DMS114 treated with DMSO at 0.1 percent for 48 hours (cell line): ENCODE data around the gene RMI2.

Source experiments
- DNase-seq: peaks from one replicate; lab custom pipeline; 2025; ENCODE audit not compliant: unreplicated experiment; lab: John Stamatoyannopoulos, UW

The RMI2 gene

GRCh38 chr16:11379420-11379819 is 34.2 kb downstream of the RMI2 start:
- DNase-seq, result no peak

- no peak for DNase-seq
These were observed 35.6 kb downstream of the RMI2 start for GRCh38 chr16:11380836-11381235.

DNA sequence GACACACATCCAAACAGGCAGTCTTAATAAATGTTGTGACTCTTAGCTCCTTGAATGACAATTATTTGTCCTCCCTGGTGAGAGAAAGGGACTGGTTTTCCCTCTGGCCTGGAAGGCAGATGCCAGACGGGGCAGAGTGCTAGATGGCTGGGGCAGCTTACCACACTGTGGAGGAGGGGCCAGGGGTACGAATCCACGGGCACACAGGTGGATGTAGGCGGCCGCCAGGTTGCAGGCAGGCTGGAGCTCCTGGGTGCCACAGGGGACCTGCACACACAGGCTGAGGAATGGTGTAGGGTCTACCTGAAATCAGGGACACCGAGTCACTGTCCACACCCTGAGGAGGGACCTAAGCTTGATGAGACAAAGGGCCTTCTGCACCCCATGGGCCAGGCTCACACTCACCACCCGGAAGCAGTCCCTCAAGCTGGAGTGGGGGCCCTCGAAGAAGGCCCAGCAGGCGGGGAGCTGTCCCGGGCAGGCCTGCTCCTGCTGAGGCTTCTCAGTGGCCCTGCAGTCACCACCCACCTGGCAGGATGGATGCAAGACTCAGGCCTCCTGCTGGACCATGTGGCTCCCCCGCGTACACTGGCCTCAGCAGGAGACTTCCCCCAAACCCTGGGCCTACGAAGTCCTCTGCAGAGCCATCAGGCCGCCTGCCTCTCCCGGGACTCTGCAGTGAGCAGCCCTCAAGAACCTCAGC is 38.4 kb downstream of the RMI2 start:
- DNase-seq, result no peak

DNA sequence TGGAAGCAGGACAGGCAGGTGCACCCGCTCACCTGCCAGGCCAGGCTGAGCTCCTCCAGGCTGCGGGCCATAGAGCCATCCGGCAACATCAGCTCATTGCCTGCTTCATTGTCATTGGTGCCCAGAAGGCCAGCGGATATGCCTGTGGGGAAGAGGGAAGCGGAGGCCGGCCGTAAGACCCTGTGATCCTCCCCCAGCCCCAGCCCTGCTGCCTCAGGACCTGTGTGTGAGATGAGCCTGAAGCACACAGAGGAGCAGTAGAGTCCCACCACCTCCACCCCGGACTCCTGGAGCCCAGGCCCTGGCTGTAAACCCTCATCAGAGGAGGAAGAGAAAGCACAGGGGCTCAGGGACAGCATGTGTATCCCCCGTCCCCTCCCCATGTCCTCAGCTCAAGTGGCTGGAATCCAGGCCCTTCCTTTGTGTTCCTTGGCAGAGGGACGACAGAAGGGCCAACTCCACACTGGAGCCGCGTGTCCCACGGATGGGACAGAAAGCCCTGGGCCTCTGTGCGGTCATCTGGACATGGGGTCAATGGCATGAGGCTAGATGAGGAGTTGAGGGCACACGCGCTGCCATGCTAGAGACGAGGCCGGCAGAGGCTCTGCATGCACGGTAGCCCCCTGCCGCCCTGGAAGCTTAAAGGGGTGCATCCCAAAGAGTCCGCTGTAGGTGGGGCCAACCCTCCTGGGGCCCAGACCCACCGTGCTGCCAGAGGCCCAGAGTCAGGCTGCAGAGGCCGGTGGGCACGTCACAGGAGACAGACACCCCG is 39.1 kb downstream of the RMI2 start:
- DNase-seq, result no peak

DNA sequence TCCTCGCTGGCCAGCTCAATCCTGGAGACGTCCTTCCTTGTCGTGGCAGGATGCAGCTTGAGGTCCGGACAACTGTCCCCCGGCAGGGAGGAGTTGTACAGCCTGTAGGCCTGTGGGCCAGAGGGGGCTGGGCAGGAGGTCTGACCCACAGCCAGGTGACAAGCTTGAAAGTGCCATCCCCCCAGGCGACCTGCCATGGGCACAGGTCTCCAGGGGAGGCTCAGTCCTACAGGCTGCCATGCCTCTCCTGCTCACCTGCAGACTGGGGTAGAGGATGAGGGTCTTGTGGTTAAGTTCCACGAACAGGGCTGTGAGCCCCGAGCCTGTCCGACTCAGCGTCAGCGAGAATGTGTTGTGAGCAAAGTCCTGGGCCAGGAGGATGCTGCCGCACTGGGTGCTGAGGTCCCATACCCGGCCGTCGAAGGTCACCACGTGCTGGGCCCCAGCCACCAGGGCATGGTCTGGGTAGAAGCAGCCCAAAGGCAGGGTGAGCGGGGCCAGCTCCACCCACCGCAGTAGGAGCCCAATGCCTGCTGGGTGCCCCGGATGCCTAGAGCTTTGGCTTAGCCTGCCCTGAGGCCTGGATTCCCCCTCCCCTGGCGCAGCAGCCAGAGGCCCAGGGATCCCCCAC is 39.8 kb downstream of the RMI2 start:
- DNase-seq, result no peak

DNA sequence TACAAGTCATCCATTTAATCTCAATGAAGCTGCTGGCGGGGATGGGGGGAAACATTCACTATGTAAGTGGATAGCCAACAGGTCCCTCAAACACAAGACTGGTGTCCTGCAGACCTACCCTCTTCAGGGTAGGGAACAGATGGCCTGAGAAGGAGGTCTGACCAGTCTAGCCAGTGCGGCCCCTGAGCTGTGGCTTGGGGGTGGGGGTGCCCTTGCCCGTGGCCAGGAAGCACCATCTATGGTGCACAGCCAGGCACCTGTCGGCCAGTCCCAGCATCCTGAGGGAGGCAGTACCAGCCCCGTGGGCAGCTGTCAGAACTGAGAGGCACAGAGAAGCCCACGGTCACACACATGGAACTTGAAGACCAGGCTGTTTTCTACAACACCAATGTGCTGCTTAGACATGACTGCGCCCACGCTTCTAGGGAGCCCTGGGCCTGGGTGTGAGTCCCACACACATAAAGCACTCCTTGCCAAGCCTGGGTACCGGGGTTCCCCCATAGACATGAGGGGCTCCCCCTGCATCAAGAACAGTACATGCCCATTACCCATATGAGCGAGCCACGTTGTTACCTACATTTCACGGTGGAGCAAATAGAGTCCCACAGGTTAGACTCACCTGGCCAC is 40.9 kb downstream of the RMI2 start:
- no peak for DNase-seq

DNA sequence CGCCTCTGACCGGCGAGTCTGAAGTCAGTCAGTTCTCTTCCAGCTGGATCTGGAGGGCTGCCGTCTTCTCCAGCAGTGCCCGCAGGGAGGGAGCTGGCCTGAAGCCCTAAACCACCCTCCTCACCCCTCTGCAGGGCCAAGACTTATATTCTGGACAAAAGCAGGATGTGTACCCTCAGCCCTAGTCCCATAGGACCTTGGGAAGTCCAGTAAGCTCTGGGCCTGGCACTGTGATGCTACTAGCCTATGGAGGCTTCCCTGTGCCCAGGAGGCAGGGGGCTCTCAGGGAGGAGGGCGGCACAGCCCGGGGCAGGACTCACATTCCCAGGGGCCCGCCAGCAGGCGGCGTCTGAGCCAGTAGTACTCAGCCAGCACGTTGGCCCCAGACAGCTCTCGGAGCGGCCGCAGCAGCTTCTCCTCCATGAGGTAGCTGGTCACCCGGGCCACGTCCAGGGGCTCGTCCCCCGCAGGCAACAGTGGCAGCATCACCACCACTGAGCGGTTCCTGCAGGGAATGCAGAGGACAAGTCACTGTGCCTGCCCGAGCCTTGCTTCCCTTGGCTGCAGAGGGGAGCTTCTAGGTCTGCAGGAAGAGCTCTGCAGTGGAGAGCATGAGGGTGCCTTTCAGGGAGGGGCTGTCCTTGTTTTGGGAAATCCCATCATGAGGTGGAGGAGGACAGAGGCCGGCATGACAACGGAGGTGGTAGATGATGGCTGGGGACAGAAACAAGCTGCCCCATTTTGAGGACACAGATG is 41.7 kb downstream of the RMI2 start:
- no peak for DNase-seq

DNA sequence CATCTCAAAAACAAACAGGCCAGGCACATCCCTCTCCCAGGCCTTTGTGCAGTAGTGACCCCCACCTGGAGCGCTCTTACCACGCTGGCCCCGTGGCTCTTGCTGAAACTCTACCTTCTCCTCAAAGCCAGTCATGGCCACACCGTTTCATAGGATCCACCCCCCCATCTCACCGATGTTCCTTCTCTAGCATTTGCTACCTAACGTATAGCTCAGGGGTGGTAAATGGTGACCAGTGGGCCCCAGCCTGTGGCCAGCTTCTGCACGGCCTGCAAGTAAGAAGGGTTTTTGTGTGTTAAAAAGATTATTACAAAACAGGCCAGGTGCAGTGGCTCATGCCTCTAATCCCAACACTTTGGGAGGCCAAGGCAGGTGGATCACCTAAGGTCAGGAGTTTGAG is 43.8 kb downstream of the RMI2 start:
- no peak for DNase-seq

DNA sequence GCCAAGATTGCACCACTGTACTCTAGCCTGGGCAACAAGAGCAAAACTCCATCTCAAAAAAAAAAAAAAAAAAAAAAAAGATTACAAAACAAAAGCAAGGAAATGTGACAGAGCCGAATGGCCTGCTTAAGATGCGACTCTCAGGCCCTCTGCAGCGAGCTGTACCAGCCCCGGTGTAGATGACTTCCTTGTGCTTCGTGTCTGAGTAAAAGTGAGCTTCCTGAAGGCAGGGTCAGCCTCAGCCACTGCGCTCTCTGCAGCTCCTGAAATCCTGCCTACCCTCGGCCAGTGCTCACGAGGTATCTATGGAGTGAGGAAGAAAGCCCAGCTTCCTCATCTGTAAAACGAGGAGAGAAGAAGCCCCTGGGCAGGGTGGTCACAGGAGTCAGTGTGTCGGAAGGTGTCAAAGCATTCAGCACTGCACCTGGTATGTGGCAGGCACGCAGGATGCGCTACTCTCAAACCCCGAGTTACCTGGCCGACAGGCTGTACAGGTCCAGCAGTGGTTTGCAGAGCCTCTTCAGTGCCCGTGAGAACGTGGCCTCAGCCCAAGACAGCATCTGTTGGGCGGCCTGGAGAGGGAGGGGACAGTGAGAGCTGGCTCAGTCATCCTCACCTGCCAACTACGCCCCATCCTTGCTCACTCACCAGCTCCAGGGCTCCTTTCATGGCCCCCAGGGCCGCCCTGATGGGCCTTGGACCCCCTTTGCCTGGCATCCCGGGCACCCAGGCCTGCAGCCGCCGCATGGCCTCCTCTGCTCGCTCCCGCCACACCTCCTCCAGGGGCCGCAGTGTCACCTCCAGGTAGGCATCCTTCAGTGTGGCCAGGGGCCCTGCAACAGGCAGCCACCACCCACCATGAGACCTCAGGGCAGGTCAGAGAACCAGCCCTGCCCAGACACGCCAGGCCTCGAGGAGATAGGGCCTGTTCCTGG is 44.6 kb downstream of the RMI2 start:
- DNase-seq, result no peak

GRCh38 chr16:11390573-11391495 is 45.6 kb downstream of the RMI2 start:
- no peak for DNase-seq

DNA sequence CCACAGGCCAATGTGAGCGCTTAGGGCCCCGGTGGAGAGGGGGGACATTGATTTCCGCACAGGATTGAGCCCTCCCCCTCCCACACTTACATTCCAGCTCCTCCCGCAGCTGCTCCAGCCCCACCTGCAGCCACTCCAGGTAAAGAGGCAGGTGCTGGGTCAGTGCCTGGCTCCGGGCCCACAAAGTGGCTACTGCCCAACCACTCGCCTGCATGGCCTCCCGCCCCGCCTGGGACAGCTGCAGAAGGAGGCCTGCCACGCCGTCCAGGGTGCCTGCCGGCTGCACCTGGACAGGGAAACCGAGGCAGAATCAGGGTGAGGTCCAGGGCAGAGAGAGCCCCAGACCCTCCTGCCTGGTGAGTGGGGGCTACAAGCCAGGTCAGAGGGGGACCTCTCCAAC is 46.3 kb downstream of the RMI2 start:
- no peak for DNase-seq

GRCh38 chr16:11392041-11392581 is 46.9 kb downstream of the RMI2 start:
- no peak for DNase-seq

- no peak for DNase-seq
These were observed 48.1 kb downstream of the RMI2 start for GRCh38 chr16:11393366-11393765.

- DNase-seq, result no peak
These were observed 48.8 kb downstream of the RMI2 start for GRCh38 chr16:11393861-11394592.

GRCh38 chr16:11394593-11394960 is 49.3 kb downstream of the RMI2 start:
- DNase-seq, result no peak

GRCh38 chr16:11395008-11395948 is 50.0 kb downstream of the RMI2 start:
- no peak for DNase-seq

DNA sequence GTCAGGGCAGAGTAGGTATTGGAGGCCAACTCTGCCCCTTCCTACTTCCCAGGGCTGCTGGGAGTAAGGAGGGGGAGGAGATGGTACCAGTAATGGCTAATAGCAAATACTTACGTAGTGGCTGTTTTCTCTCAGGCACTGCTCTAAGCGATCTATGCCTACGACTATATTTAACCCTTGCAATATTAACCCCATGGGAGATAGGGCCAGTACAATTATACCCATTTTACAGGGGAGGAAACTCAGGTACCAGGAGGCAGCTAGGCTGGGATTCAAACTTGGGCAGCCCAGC is 50.6 kb downstream of the RMI2 start:
- DNase-seq, result no peak
